ENCODE results near the gene NOTUM. TPM values are rescaled to one million over a fixed set of nuclear protein-coding genes. Genes with fewer than 3 reads are reported as not detected.

Gene NOTUM
- total RNA-seq, 4 donors from 2014 or later = 1.1 to 11.5 (median 1.5) TPM

DNA sequence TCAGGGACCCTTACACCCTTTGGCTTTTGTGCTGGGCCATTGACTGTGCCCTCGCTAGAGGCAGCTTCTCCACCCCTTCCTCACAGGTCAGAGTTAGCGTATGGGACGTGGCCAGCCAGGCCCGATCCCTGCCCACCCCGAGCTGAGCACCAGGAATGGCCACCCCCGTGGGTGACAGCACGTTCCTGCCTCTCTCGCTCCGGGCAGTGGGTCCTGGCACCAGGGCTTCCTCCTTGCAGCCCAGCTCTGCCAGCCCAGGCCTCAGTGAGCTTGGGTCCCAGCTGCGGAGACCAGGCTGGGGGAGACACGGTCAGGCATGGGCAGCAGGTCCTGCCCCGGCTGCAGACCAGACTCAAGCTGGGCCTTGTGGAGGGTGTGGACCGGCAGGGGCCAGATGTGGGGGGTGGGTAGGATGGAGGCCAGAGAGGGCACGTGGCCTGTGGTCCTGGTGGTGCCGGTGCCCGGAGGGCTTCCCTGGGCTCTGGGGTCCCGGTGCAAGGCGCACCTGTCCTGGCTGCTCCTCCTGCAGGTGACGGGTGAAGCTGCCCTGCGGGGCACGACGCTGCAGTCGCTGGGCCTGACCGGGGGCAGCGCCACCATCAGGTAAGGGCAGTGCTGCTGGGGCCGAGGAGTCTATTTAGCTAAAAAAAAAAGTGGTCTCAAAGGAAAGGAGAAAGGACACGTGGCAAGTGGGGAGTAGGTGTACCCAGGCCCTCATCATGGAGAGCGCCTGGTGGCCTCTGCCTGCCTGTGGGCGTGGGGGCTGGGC lies 34.7 kb upstream of the NOTUM start:
- 95% methylated on average over 21 of the region's 29 CpGs for WGBS
- no peak for DNase-seq (ENCODE audit: low spot score in 2 of 2)
- Histone ChIP-seq H3K36me3 (peaks cover 13% of the 10 kb centered on the region), H3K4me3 (no peak overlapping the region), H3K27me3 (no peaks in the 10 kb centered on the region), H3K4me1 (peaks cover 29% of the 10 kb centered on the region), H3K27ac (no peak overlapping the region), H3K9me3 (no peaks in the 10 kb centered on the region)
- no peak for TF ChIP-seq POLR2A (IDR thresholded peaks at IDR 0.05)
- TF ChIP-seq EP300 (IDR thresholded peaks at IDR 0.05) = no peak
- no peak for TF ChIP-seq POLR2AphosphoS5 (IDR thresholded peaks at IDR 0.05)
- no peak for TF ChIP-seq CTCF (IDR thresholded peaks at IDR 0.05)

- Histone ChIP-seq H3K9me3 (no peaks in the 10 kb centered on the region), H3K4me3 (no peak overlapping the region), H3K27me3 (no peaks in the 10 kb centered on the region), H3K36me3 (peaks cover 13% of the 10 kb centered on the region), H3K27ac (no peak overlapping the region), H3K4me1 (peaks cover 24% of the 10 kb centered on the region)
- no peak for DNase-seq (ENCODE audit: low spot score in 2 of 2)
- 91% methylated on average over 22 of the region's 39 CpGs for WGBS
- TF ChIP-seq EP300 (IDR thresholded peaks at IDR 0.05) = no peak
- TF ChIP-seq CTCF (IDR thresholded peaks at IDR 0.05) = no peak
- TF ChIP-seq POLR2A (IDR thresholded peaks at IDR 0.05) = no peak
- TF ChIP-seq POLR2AphosphoS5 (IDR thresholded peaks at IDR 0.05) = no peak
Observed at GRCh38 chr17:81994593-81995462, 33.8 kb upstream of the NOTUM start.

GRCh38 chr17:81993729-81994592 lies 33.0 kb upstream of the NOTUM start:
- Histone ChIP-seq H3K36me3 (peaks cover 13% of the 10 kb centered on the region), H3K27me3 (no peaks in the 10 kb centered on the region), H3K27ac (no peak overlapping the region), H3K9me3 (no peaks in the 10 kb centered on the region), H3K4me3 (no peak overlapping the region), H3K4me1 (peaks cover 24% of the 10 kb centered on the region)
- DNase-seq (ENCODE audit: low spot score in 2 of 2) = no peak
- no peak for TF ChIP-seq CTCF (IDR thresholded peaks at IDR 0.05)
- no peak for TF ChIP-seq POLR2AphosphoS5 (IDR thresholded peaks at IDR 0.05)
- TF ChIP-seq EP300 (IDR thresholded peaks at IDR 0.05) = no peak
- TF ChIP-seq POLR2A (IDR thresholded peaks at IDR 0.05) = no peak
- whole genome bisulfite sequencing = 89% methylated on average over 9 of the region's 37 CpGs

GRCh38 chr17:81992306-81993102 lies 31.5 kb upstream of the NOTUM start:
- no peak for DNase-seq (ENCODE audit: low spot score in 2 of 2)
- Histone ChIP-seq H3K27me3 (no peaks in the 10 kb centered on the region), H3K4me1 (peaks cover 24% of the 10 kb centered on the region), H3K4me3 (peak overlapping the region; percentile 7), H3K9me3 (no peaks in the 10 kb centered on the region), H3K36me3 (peaks cover 15% of the 10 kb centered on the region), H3K27ac (peak overlapping the region; percentile 26)
- TF ChIP-seq POLR2AphosphoS5 (IDR thresholded peaks at IDR 0.05) (no peak), CTCF (IDR thresholded peaks at IDR 0.05) (no peak), POLR2A (IDR thresholded peaks at IDR 0.05) (no peak), EP300 (IDR thresholded peaks at IDR 0.05) (no peak)
- WGBS = 81% methylated on average over 24 of the region's 31 CpGs
